Activated naive CD4-positive, alpha-beta T cell treated with Interleukin-2 at 50 U/mL for 16 hours (primary cell): ENCODE measurements around the gene FAM168A.

Source experiments
- DNase-seq: peaks from one replicate; pipeline ENCODE4 v3.0.0-alpha.2; 2020

The FAM168A gene

DNA sequence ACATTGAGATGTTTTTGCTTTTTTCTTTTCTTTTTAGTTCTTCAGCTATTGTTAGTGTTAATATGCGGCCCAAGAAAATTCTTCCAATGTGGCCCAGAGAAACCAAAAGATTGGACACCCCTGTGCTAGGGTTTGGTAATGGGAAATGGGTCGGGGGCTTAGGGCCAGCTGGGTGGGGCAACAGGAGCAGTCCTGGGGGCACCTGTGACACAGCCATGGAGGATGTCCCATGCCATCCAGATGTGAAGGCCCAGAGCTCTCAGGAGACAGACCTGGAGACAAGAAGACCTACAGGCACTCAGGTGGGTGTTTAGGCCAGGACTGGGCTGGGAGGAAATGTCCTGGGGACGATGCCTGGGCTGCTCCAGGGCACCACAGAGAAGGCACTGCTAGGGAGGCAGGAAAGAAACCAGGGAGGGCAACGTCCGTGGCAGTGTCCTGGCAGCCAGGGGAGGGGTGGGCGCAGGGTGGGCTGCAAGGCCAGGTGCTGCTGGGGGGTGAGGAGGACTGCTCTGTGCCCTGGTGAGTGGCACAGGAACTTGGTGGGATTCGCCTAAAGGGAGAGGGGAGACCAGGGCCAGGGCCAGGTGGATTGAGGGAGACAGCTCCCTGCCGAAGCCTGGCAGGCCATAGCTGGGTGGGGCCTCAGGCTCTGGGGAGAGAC is 200.3 kb downstream of the FAM168A start:
- DNase-seq = no peak

DNA sequence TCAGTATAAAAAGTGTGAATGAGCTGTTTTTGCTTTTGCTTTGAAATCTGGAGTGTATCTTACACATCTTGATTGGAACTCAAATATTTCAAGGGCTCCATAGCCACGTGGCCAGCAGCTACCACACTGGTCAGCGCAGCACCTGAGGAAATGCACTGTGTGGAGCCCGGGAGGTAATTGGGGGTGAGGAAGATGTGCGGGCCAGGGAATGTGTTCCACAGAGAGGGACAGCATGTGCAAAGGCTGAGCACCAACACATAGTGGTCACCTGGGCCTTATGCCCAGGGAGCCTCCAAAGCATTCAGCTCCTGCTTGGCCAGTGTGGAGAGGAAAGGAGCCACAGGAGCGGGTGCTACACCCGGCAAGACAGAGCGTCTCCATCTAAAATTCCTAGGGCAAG is 200.9 kb downstream of the FAM168A start:
- no peak for DNase-seq

DNA sequence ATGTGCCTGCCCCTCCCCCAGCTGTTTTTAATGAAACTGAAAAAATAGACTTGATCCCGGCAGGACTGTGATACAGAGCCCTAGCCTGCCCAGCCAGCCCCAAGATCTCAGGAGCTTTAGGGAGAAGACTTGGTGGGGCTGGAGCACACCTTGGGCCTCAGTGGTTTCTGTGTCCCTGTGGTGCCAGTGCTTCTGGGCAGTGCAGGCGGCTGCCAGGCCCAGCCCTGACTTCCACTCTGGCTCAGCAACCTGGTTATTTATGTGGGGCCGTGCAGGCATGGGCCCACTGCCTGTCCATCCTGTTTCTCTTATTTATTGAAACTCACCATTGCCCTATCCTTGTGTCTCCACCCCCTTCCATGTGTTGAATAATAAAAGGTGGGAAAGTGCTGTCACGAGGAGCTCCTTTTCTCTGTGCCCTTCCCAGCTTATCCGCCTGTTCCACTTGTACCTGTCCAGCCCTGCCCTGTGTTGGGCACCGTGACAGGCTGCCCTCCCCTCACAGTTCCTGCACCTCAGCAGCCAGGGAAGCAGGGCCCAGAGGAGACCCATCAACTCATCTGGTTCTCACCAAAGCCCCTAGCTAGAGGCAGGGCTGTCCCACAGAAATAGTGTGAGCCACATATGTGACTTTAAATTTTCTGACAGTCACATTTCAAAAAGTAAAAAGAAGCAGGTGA is 201.5 kb downstream of the FAM168A start:
- no peak for DNase-seq

DNA sequence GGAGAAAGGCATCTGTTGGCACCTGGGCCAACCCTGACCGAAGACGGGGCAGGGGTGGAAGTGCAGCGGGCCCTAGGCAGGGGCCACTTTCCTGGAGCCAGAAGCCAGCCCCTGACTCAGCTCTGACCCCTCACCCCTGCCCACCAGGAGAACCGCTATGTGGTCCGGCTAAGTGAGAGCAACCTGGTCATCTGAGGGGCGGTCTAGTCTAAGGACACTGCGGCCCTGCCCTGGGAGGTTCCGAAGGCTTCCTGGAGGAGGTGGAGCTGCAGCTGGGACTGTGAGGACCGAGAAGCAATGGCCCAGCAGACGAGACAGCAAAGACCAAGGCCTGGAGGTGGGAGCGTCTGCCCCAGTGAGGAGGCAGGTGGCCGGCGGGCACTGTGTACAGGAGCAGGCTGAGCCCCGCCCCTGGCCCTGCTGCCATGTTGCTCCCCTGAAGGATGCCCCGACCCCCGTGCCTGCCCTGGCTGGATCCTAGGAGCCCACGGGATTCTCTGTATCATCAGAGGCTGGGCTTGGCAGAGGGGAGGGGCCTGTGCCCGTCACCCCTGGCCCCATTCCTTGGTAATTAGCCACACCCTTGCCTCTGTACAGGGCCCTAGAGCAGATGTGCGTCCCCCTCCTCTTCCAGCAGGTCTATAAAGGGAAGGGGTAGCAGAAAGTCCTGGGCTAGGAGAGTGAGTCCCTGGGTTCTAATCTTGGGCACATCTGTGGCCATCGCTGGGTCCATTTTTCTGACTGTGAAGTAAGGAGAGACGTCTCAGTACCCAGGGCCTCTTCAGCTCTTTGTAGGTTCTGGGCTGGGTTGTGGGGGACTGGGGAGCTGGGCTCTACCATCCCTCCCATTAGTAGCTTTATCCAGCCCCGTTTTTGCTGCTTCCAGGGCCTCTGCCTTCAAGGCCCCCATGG is 202.4 kb downstream of the FAM168A start:
- DNase-seq = no peak

DNA sequence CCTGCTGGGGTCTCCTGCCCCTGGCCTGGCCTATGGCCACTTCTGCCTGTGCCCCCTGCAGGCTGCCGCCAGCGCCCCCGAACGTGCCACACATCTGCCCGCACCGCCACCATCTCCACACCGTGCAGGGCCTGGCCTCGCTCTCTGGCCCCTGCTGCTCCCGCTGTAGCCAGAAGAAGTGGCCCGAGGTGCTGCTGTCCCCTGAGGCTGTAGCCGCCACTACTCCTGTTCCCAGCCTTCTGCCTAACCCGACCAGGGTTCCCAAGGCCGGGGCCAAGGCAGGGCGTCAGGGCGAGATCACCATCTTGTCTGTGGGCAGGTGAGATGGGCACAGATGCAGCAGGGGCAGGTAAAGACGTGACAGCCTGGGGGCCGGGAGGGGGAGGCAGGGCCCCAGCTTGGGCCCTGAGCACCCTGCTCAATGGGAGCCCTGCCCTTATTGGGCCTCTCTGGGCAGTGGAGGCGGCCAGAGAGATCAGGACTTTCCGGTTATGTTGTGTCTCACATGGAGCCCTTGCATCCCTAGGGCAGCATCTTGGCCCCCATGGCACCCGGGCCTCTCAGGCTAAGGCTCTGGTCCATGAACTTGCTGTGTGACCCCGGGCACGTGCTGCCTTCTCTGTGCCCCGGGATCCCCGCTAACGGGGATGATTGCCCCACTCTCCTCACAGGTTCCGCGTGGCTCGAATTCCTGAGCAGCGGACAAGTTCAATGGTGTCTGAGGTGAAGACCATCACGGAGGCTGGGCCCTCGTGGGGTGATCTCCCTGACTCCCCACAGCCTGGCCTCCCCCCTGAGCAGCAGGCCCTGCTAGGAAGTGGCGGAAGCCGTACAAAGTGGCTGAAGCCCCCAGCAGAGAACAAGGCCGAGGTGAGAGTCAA is 203.3 kb downstream of the FAM168A start:
- DNase-seq = no peak

DNA sequence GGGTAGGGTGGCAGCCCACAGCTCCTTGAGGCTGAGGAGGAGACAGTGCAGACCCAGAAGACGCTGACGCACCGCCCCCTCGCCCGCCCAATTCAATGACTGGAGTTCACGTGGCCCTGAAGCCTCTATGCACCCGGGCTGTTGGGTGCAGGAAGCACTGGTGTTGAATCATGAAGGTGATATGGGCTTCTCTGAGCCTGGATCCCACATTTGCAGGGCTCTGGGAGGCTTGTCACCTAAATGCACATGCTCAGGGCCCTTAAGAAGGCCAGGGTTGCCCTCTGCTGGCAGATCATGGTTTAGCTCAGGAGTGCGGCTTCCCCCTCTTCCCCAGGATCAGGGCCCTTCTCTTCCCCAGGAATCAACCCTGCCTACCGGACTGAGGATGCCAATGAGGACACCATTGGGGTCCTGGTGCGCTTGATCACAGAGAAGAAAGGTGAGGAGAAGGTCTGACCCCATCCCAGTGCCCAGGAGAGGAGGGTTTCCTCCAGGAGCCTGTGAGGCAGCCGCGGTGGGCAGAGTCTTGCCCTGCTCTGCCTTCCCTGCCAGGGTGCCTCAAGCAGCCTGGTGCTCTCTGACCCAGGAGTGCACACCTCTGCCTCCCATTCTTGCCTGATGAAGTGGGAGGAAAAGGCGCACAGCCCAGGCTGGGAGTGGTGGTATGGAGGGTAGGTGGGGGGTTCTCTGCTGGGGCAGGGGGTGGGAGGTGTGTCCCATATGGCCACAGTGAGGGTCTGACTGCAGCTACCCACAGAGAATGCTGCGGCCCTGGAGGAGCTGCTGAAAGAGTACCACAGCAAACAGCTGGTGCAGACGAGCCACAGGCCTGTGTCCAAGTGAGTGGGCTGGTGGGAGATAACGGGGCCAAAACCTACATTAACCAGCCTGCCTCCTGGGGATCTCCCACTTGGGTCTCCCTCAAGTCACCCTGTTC is 204.2 kb downstream of the FAM168A start:
- peak; percentile 66 for DNase-seq

DNA sequence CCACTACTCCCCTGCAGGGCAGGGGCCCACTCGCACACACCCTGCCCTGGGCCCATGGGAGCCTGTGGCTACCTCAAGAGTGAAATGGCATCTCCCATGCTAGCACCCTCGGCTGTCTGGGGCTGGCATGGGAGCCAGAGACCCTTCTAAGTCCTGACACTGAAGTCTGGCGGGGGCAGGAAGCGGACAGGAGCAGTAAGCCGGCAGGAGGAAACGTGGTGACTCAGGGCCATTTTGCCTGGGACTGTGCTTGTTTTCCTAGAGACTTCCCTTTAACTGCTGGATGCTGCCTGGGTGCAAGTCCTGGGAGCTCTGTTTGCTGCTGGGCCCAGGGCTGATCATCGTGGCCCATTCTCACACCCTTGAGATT is 204.9 kb downstream of the FAM168A start:
- DNase-seq = no peak

DNA sequence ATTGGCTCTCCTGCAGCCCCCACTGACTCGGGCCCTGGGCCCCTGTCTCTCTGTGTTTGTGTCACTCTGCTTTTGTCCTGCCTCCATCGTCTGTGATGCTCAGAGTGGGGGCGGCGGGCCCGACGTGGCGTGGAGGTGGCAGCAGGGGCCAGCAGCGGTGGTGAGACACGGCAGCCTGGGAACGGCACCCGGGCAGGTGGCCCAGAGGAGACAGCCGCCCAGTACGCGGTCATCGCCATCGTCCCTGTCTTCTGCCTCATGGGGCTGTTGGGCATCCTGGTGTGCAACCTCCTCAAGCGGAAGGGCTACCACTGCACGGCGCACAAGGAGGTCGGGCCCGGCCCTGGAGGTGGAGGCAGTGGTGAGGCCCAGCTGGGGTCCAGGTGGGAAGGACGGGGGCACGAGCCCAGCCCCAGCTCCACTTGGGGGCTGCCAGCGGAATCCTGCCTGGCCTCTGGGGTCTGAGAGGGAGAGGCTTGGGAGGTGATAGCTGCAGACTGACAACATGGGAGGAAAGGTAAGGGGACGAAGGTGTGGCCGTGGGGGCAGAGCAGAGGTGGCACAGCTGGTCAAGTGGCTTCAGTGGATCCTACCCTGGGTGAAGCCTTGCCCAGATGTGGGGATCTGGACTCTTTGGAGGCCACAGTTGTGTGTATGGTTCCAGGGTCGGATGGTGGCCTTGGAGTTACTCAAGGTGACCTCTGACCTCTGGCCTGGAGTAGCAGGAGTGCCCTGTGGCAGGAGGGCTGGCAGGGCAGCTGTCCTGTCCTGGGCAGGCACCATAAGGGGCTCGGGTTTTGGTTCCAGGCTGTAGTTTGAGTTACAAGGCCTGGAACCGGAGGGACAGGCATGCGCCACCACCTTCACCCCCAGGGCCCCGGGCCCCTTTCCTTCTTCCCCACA is 205.6 kb downstream of the FAM168A start:
- no peak for DNase-seq

DNA sequence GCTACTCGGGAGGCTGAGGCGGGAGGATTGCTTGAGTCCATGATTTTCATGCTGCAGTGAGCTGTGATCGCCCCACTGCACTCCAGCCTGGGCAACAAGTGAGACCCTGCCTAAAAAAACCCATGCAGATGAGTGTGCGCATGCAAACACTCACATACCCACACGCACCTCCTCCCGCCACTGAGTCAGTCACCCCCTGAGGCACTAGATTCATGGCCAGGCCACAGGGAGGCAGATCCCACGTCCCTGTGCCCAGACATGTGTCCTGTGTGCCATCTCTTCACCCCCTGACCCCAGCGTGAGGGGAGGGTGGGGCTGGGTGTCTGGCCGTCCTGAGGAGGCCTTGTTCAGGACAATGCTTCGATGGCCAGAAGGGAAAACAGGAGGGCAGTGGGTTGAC is 206.2 kb downstream of the FAM168A start:
- no peak for DNase-seq

DNA sequence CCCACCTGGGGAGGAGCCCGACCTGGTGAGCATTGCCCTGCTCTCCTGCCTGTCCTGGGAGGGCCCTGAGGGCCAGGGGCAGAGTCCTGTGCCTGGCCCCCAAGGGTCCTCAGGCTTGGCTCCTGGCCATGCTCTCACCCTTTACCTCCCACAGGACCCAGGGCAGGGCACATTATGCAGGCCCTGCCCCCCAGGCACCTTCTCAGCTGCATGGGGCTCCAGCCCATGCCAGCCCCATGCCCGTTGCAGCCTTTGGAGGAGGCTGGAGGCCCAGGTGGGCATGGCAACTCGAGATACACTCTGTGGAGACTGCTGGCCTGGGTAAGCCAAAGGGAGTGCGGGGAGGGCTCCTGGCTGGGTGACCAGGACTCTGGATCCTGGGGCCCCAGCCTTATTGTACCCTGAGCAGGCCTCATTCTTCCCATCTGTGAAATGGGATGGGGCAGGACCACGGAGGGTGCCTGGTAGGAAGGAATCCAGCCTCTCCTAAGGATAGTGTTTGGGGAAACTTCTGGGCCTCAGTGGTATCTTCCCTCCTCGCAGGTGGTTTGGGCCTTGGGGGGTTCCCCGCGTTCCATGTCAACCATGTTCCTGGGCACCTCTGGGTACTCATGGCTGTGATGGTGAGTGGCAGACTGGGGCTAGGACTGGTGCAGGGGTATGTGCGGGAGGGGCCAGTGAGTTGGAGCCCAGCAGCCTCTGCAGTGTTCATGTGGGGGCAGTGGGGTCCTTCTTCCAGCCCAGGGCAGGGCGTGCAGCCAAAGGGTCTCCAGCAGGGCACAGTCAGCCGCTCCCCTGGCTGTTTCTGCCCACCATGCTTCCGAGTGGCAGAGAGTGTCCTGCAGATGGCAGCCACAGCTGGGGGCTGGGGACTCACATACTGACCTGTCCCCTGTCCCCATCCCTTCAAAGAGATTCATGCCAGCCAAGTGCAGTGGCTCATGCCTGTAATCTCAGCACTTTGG is 207.0 kb downstream of the FAM168A start:
- DNase-seq = no peak

DNA sequence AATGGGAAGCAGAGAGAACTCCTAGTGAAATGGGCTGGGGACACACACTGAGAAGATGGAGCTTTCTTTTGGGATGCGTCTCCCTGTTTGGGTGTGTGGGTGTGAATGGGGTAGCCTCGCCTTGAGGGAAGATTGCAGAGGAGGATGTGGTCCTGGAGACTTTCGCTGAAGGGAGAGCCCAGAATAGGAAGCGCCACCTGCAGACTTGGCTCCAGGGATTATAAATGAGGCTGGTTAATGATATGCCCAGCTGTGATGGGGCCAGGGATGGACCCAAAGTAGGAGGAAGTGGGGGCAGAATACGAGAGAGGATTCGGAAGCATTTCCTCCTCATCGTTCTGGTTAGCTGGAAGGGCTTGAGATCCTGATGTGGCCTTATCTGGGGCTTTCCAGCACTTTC is 208.0 kb downstream of the FAM168A start:
- no peak for DNase-seq

DNA sequence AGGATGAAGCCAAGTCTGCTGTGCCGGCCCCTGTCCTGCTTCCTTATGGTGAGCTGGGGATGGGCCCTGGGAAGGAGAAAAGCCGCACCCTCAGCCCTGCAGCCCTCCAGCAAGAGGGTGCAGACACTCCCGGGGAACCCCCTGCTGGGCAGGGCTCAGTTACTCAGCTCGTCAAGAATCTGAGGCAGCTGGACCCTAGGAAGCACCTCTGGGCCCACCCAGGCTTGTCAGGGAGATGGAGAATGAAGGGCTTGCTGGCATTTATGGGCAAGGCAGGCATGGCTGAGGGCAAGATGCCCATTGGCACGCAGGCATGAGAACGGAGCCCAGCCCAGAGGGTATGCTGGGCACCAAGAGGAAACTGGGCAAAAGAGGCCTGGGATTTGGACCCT is 208.8 kb downstream of the FAM168A start:
- DNase-seq = no peak

DNA sequence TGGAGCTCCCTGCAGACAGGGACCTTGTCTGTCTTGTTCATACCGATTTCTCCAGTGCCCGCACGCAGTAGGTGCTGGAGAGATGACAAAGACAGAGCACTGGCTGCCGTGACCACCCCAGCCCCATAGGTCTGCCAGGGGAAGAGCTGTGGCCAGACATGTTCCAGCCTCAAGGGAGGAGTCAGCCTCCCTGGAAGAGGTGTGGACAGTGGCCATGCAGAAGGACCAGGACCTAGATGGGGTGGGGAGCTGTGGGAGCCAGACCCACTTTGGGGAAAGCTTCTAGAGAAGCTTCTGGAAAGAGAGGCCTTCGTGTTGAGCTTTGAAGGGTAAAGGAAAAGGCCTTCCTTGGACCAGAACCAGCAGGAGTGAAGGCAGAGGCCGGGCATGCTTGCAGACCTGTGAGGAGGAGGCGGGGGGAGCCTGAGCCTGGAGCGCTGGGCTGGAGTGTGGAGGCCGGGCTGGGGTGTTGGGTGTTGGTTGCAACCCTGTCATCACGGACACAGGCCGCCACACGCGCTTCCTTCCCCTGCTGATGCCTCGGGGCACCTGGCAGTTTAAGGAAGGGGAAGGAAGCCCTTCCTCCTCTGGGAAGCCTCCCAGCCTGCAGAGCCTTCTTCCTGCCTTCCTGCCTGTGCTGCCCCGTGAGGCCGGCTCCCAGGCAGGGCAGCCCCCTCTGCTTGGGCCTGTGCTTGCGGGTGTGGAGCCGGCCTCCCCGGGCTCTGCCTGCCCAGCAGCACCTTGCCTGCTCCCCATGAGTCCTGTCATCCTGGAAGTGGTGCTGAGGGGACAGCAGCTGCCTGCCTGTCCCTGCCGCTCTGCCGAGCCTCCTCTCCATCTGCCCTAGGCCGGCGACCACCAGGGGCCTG is 209.4 kb downstream of the FAM168A start:
- no peak for DNase-seq

DNA sequence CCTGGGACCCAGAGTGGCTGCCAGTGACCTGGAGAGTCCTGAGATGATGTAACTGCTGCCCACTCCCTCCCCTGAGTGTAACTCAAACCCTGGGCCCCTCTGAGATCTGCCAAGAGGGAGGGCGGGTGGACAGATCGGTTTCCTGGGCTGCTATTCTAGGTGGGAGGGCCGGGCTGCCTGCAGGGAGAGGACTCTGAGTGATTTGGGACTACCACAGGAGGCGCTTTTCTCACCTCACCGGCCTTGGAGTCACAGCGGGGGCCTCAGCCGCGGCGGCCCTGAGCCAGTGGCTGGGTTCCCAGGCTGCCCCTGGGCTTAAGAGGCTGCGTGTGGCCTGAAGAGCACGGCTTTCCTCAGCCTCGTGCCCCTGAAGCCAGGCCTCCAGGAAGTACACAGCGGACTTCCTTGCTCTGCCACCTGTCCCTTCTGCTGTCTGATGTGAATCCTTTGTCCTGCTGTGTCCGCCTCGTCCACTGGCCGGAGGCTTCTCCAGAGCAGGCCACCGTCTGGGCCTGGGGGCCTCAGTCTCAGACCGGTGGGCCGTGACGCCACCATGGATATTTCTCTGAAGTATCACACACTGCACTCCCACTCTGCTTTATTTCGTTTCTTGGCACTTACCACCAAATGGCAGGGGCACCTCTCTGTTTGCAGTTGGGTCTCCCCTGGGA is 210.2 kb downstream of the FAM168A start:
- no peak for DNase-seq

DNA sequence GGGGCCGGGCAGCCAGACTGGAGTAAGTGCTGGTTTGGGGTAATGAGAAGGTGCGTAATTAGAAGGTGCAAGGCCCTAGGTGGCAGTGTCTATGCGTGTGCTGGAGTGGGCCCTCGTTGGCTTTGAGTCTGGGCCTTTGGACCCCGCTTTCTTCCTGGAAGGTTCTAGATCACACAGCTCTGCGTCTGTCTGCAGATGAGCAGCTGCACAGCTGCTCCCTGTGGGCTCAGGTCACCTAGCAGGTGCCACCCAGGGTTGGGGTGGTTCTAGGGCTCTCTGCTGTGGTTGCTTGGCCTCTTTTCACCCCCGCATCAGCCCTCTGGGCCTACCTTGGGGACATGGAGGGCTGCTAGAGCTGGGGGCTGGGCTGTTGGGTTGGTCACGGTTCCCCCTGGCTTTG is 211.4 kb downstream of the FAM168A start:
- DNase-seq = no peak

DNA sequence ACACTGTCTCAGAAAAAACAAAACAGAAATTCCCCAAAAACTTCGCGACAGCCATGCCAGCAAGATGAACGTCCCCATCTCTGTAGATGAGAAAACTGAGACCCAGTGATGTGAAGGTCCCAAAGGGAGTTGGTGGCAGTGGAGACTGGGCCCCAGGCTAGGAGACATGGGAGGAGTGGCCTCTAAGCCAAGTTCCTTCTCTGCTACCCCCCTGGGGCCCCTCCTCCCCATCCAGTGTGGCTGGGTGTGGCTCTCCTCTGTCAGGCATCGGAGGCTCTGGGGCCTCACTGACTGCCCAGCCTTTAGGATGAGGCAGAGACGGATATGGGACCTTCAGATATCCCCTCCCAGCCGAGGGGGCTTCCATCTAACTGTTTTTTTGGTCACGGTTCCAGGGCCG is 211.9 kb downstream of the FAM168A start:
- no peak for DNase-seq

DNA sequence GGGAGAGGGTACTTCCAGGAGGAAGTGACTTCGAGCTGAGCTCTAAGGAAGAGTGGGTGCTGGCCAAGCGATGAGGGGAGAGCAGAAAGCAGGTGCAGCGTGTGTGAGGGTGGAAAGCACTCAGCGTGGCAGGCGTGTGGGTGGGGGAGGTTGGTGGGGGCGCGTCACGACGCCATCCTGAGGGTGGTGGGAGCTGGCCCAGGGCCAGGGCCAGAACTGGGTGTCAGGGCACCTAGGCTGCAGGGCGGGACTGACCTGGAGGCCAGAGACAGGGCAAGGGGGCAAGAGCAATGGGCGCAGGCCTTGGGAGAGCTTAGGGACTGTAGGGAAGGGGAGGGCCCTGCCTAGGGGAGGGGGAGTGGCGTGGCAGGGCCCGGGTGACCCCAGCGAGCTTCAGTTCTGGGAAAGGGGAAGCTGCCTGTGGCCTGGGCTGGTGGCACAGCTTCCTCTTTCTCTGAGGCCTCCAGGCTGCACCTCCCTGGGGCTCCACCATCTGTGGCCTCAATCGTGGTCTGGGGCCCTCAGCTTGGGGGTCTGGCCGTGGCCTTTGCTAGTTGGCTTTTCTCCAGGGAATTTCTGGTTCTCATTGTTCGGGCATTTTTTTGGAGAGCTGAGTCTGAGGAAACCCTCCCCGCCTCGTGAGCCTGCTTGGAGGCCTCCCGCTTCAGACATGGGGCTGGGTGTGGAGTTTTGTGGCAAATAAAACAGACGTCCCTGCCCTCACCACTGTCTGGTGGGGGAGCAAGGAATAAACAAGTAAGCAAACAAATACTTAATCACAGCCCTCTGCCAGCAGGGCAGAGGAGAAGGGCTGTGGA is 212.8 kb downstream of the FAM168A start:
- DNase-seq = no peak
